Tongue (tissue), 2 donors: ENCODE results near the gene ST7L. TPM values are rescaled to one million over a fixed set of nuclear protein-coding genes. Genes with fewer than 3 reads are reported as not detected.
"Not testable (repeated sequence)": the region's sequence is repeated elsewhere in the genome, so short reads cannot be mapped to it uniquely, and the experiment has no call there.

ENCODE experiments used
- DNase-seq: peaks from one replicate; pipeline ENCODE4 v3.0.0-alpha.2; 2015
- total RNA-seq: library from RNA; depleted of rRNA; stranded (reverse); fragments of >200 nt; gene quantifications from one replicate; pipeline ENCODE4 v1.2.3, GENCODE V29; 2014

The ST7L gene
- 38.3 TPM for total RNA-seq

GRCh38 chr1:112618721-112619517 is at the start of gene ST7L:
Gene ST7L (minus strand): TSS chr1:112619141. CDS start chr1:112619113, 28 bp downstream.
- peak; percentile 90 for DNase-seq

- DNase-seq = no peak
Measured at GRCh38 chr1:112666946-112667345, 48.0 kb upstream of the ST7L start.

- no peak for DNase-seq
Measured at GRCh38 chr1:112665857-112666256, 46.9 kb upstream of the ST7L start.

- no peak for DNase-seq
Measured at GRCh38 chr1:112651205-112651604, 32.3 kb upstream of the ST7L start.

- no peak for DNase-seq
Measured at GRCh38 chr1:112646225-112646624, 27.3 kb upstream of the ST7L start.

- DNase-seq = no peak
Measured at GRCh38 chr1:112643080-112643479, 24.1 kb upstream of the ST7L start.

- DNase-seq = not testable (repeated sequence)
Measured at GRCh38 chr1:112640437-112640836, 21.5 kb upstream of the ST7L start.

- DNase-seq = no peak
Measured at GRCh38 chr1:112638110-112638428, 19.1 kb upstream of the ST7L start.

GRCh38 chr1:112637254-112638109 is 18.5 kb upstream of the ST7L start:
- no peak for DNase-seq

GRCh38 chr1:112636597-112637253 is 17.8 kb upstream of the ST7L start:
- DNase-seq = no peak

- no peak for DNase-seq
Measured at GRCh38 chr1:112636056-112636455, 17.1 kb upstream of the ST7L start.

GRCh38 chr1:112634367-112634766 is 15.4 kb upstream of the ST7L start:
- DNase-seq = no peak

GRCh38 chr1:112633628-112634027 is 14.7 kb upstream of the ST7L start:
- DNase-seq = no peak

- no peak for DNase-seq
Measured at GRCh38 chr1:112629256-112629655, 10.3 kb upstream of the ST7L start.

- DNase-seq = no peak
Measured at GRCh38 chr1:112628516-112628915, 9.6 kb upstream of the ST7L start.

GRCh38 chr1:112626887-112627286 is 7.9 kb upstream of the ST7L start:
- DNase-seq = no peak

GRCh38 chr1:112626193-112626592 is 7.3 kb upstream of the ST7L start:
- no peak for DNase-seq

GRCh38 chr1:112625696-112626095 is 6.8 kb upstream of the ST7L start:
- DNase-seq = no peak

GRCh38 chr1:112624493-112624892 is 5.6 kb upstream of the ST7L start:
- not testable (repeated sequence) for DNase-seq

- DNase-seq = no peak
Measured at GRCh38 chr1:112620377-112620695, 1.4 kb upstream of the ST7L start.

GRCh38 chr1:112619518-112620376 is 806 bp upstream of the ST7L start, which contains the start of gene CAPZA1:
Gene CAPZA1 (plus strand): TSS chr1:112619832. CDS start chr1:112619845, 13 bp downstream.
- peak; percentile 97 for DNase-seq

- peak; percentile 61 for DNase-seq
Measured at GRCh38 chr1:112618114-112618720, 724 bp downstream of the ST7L start.
